ENCODE results near the gene ERBIN.
"Not testable (repeated sequence)": the region's sequence is repeated elsewhere in the genome, so short reads cannot be mapped to it uniquely, and the experiment has no call there.

Gene ERBIN

GRCh38 chr5:65926276-65926783 is at the start of gene ERBIN:
ERBIN (plus strand) TSS chr5:65926575; CDS start chr5:65992719, 66,144 bp downstream.
- DNase-seq (ENCODE audit: low read depth) = peak; percentile 59

GRCh38 chr5:65876970-65877369 is 49.4 kb upstream of the ERBIN start:
- DNase-seq (ENCODE audit: low read depth) = no peak

- peak; percentile 88 for DNase-seq (ENCODE audit: low read depth)
Measured at GRCh38 chr5:65879668-65880256, 46.6 kb upstream of the ERBIN start.

- no peak for DNase-seq (ENCODE audit: low read depth)
Measured at GRCh38 chr5:65880496-65881072, 45.8 kb upstream of the ERBIN start.

GRCh38 chr5:65882278-65882677 is 44.1 kb upstream of the ERBIN start:
- DNase-seq (ENCODE audit: low read depth) = no peak

GRCh38 chr5:65883461-65883860 is 42.9 kb upstream of the ERBIN start:
- no peak for DNase-seq (ENCODE audit: low read depth)

GRCh38 chr5:65886387-65886786 is 40.0 kb upstream of the ERBIN start:
- no peak for DNase-seq (ENCODE audit: low read depth)

- DNase-seq (ENCODE audit: low read depth) = not testable (repeated sequence)
Measured at GRCh38 chr5:65892024-65892423, 34.4 kb upstream of the ERBIN start.

- no peak for DNase-seq (ENCODE audit: low read depth)
Measured at GRCh38 chr5:65892801-65893200, 33.6 kb upstream of the ERBIN start.

GRCh38 chr5:65893749-65894430 is 32.5 kb upstream of the ERBIN start:
- DNase-seq (ENCODE audit: low read depth) = no peak

- DNase-seq (ENCODE audit: low read depth) = no peak
Measured at GRCh38 chr5:65895891-65896290, 30.5 kb upstream of the ERBIN start.

- DNase-seq (ENCODE audit: low read depth) = no peak
Measured at GRCh38 chr5:65900746-65901145, 25.6 kb upstream of the ERBIN start.

GRCh38 chr5:65902104-65902503 is 24.3 kb upstream of the ERBIN start:
- no peak for DNase-seq (ENCODE audit: low read depth)

- DNase-seq (ENCODE audit: low read depth) = no peak
Measured at GRCh38 chr5:65903581-65903980, 22.8 kb upstream of the ERBIN start.

- DNase-seq (ENCODE audit: low read depth) = no peak
Measured at GRCh38 chr5:65906256-65906655, 20.1 kb upstream of the ERBIN start.

- no peak for DNase-seq (ENCODE audit: low read depth)
Measured at GRCh38 chr5:65907135-65907534, 19.2 kb upstream of the ERBIN start.

- no peak for DNase-seq (ENCODE audit: low read depth)
Measured at GRCh38 chr5:65910711-65911110, 15.7 kb upstream of the ERBIN start.

GRCh38 chr5:65912311-65912710 is 14.1 kb upstream of the ERBIN start:
- DNase-seq (ENCODE audit: low read depth) = no peak

- no peak for DNase-seq (ENCODE audit: low read depth)
Measured at GRCh38 chr5:65913519-65913918, 12.9 kb upstream of the ERBIN start.

- DNase-seq (ENCODE audit: low read depth) = no peak
Measured at GRCh38 chr5:65914641-65915196, 11.7 kb upstream of the ERBIN start.

- DNase-seq (ENCODE audit: low read depth) = not testable (repeated sequence)
Measured at GRCh38 chr5:65915661-65916060, 10.7 kb upstream of the ERBIN start.

GRCh38 chr5:65916066-65916465 is 10.3 kb upstream of the ERBIN start:
- no peak for DNase-seq (ENCODE audit: low read depth)

- no peak for DNase-seq (ENCODE audit: low read depth)
Measured at GRCh38 chr5:65916636-65917035, 9.7 kb upstream of the ERBIN start.
